Ovary (tissue), 3 donors: ENCODE measurements around the gene ZNF283.

Experiments
- POLR2A ChIP-seq: fragments of 450-650 bp; IDR thresholded peaks from one replicate; pipeline ENCODE4 v1.6.1; 2017; ENCODE audit warnings: antibody characterized with exemption, mild to moderate bottlenecking, moderate library complexity
- TF ChIP-seq, protein P1 (sequence below), 3 donors: fragments of 450-650 bp in 2 of 3; fragments of 200-600 bp in 1 of 3; IDR thresholded peaks; one replicate each; pipeline versions ENCODE4 v1.5.1 to v1.8.0; 2016 to 2022; ENCODE audit warnings: antibody characterized with exemption in 3 of 3, mild to moderate bottlenecking in 1 of 3
- donor health status: DM: no; HTN: no; CAD: no.

DNA sequence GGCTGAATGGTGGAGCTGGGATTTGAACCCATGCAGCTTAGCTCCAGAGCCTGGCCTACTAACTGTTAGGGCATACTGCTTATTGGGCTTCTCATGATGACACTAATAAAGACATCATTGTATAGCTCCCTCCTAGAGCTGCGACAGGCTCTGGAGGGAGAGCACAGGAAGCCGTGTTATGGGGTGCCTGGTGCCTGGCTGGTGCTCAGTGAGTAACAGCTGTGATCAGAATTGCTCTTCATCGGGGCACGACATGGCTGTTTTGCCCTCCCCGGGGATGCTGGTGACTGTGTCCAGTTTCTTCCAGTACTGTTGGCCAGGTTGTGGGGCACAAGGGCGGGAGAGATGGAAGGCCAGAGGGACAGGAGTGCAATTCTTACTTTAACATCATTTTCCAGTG, 30.0 kb upstream of the ZNF283 start:
- TF ChIP-seq, protein P1, sequence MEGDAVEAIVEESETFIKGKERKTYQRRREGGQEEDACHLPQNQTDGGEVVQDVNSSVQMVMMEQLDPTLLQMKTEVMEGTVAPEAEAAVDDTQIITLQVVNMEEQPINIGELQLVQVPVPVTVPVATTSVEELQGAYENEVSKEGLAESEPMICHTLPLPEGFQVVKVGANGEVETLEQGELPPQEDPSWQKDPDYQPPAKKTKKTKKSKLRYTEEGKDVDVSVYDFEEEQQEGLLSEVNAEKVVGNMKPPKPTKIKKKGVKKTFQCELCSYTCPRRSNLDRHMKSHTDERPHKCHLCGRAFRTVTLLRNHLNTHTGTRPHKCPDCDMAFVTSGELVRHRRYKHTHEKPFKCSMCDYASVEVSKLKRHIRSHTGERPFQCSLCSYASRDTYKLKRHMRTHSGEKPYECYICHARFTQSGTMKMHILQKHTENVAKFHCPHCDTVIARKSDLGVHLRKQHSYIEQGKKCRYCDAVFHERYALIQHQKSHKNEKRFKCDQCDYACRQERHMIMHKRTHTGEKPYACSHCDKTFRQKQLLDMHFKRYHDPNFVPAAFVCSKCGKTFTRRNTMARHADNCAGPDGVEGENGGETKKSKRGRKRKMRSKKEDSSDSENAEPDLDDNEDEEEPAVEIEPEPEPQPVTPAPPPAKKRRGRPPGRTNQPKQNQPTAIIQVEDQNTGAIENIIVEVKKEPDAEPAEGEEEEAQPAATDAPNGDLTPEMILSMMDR (IDR thresholded peaks at IDR 0.05): no peak
- no peak for TF ChIP-seq POLR2A
